Keratinocyte (primary cell): Measurements from ENCODE around the gene MAPKAPK5. TPM values are rescaled to one million over a fixed set of nuclear protein-coding genes. Genes with fewer than 3 reads are reported as not detected.

Experiments used
- DNase-seq: peaks from one replicate; pipeline ENCODE4 v3.0.0-alpha.2; 2011; ENCODE audit warnings: low read depth, missing footprints, low spot score
- FAIRE-seq: peaks from 2 replicates; lab custom pipeline; 2011; peaks lifted over from hg19 to GRCh38; lab: Jason Lieb, UNC
- H2AFZ ChIP-seq: 2 replicates; pipeline ENCODE4 v1.6.0; 2012; ENCODE audit warnings: low read length, control low read depth, inconsistent platforms; ENCODE audit not compliant: control insufficient read depth
- H3K27ac ChIP-seq: 2 replicates; pipeline ENCODE4 v1.5.1; 2011; ENCODE audit warnings: low read length; ENCODE audit not compliant: control insufficient read depth, insufficient read depth
- H3K27me3 ChIP-seq: 3 replicates; pipeline ENCODE4 v1.6.0; 2011; ENCODE audit warnings: low read length; ENCODE audit not compliant: control insufficient read depth, insufficient read depth; ENCODE audit errors: extremely low read depth
- H3K36me3 ChIP-seq, 2 experiments: 2 replicates in 1 of 2; 3 replicates in 1 of 2; pipeline ENCODE4 v1.5.1; 2011; ENCODE audit warnings: low read length in 2 of 2, mild to moderate bottlenecking in 1 of 2; ENCODE audit not compliant: control insufficient read depth in 2 of 2, insufficient read depth in 2 of 2; ENCODE audit errors: extremely low read depth in 1 of 2
- H3K4me1 ChIP-seq: 3 replicates; pipeline ENCODE4 v1.5.1; 2011; ENCODE audit warnings: low read length; ENCODE audit not compliant: control insufficient read depth, insufficient read depth; ENCODE audit errors: extremely low read depth
- H3K4me2 ChIP-seq: 3 replicates; pipeline ENCODE4 v1.6.0; 2011; ENCODE audit warnings: low read depth, low read length; ENCODE audit not compliant: control insufficient read depth, insufficient read depth; ENCODE audit errors: extremely low read depth
- H3K4me3 ChIP-seq, 3 experiments: fragments of 200-600 bp in 1 of 3; sonication (generic) in 1 of 3; 2 replicates in 2 of 3; 3 replicates in 1 of 3; pipeline ENCODE4 v1.5.1; 2011 to 2016; ENCODE audit warnings: low read length in 3 of 3, mild to moderate bottlenecking in 3 of 3, control low read depth in 2 of 3, inconsistent platforms in 1 of 3, low read depth in 1 of 3, mixed read lengths in 1 of 3, mixed run types in 1 of 3, moderate library complexity in 1 of 3; ENCODE audit not compliant: control insufficient read depth in 2 of 3, insufficient read depth in 2 of 3; ENCODE audit errors: extremely low read depth in 1 of 3
- H3K79me2 ChIP-seq: 2 replicates; pipeline ENCODE4 v1.6.0; 2012; ENCODE audit warnings: low read length; ENCODE audit not compliant: control insufficient read depth, insufficient read depth
- H3K9ac ChIP-seq: 3 replicates; pipeline ENCODE4 v1.6.0; 2011; ENCODE audit warnings: low read length; ENCODE audit not compliant: control insufficient read depth, insufficient read depth; ENCODE audit errors: extremely low read depth
- H3K9me1 ChIP-seq: 3 replicates; pipeline ENCODE4 v1.6.0; 2011; ENCODE audit warnings: low read length; ENCODE audit not compliant: control insufficient read depth, insufficient read depth; ENCODE audit errors: extremely low read depth
- H3K9me3 ChIP-seq: 2 replicates; pipeline ENCODE4 v1.5.1; 2012; ENCODE audit warnings: low read depth, low read length; ENCODE audit not compliant: control insufficient read depth
- H4K20me1 ChIP-seq: 3 replicates; pipeline ENCODE4 v1.6.0; 2011; ENCODE audit warnings: low read length; ENCODE audit not compliant: control insufficient read depth, insufficient read depth; ENCODE audit errors: extremely low read depth
- EZH2 ChIP-seq: IDR thresholded peaks from one replicate; pipeline ENCODE4 v1.6.1; 2012; ENCODE audit warnings: inconsistent platforms, mild to moderate bottlenecking, low read length, moderate library complexity
- dilution Hi-C: fragments of 300-500 bp; cut with MboI; formaldehyde crosslinking; loops from one replicate; pipeline ENCODE4 v1.7.0; 2020; ENCODE audit warnings: low sequenced_read_pairs; ENCODE audit not compliant: extremely low pct_ligation_motif_present
- polyA plus RNA-seq, 5 experiments: library from polyadenylated mRNA; depleted of rRNA in 3 of 5; stranded (reverse) in 3 of 5; stranded (forward) in 1 of 5; unstranded in 1 of 5; fragments of >200 nt; gene quantifications; 1 replicate in 1 of 5; 2 replicates in 3 of 5; 3 replicates in 1 of 5; pipeline versions ENCODE4 v1.2.1 to v1.2.3, GENCODE V29; 2011 to 2012; ENCODE audit warnings: missing spikeins in 2 of 5, low read depth in 1 of 5, low replicate concordance in 1 of 5
- TF ChIP-seq, protein P1 (sequence below), 3 experiments: IDR thresholded peaks in 1 of 3; conservative IDR thresholded peaks in 1 of 3; optimal IDR thresholded peaks in 1 of 3; 2 replicates in 2 of 3; 3 replicates in 1 of 3; pipeline versions ENCODE3 to v1.5.1; 2011; ENCODE audit warnings: low read length in 3 of 3, mild to moderate bottlenecking in 3 of 3, moderate library complexity in 2 of 3, control low read depth in 1 of 3, inconsistent platforms in 1 of 3; ENCODE audit not compliant: insufficient read depth in 2 of 3; ENCODE audit errors: extremely low read depth in 1 of 3

MAPKAPK5 gene
- polyA plus RNA-seq, 1 donor (not counting 4 experiments of a cell fraction or from before 2014, with no cell fraction given), result 39.1 TPM

DNA sequence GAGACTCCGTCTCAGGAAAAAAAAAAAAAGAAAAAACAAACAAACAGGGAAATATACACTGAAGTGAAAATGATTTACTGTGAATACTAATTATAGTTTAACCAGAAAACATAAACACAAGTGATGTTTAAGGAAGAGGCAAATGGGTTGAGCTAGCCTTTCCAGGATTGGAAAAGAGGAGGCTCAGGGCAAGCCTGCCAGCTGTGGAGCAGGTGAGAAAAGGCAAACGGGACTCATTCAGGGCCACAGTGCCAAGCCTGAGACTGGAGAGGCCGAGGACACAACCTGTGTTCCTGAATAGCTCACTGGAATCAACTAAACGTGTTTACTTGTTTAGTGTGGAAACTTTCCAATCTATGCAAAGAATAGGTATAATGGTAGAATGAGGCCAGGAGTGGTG, 35.7 kb upstream of the MAPKAPK5 start:
- Histone ChIP-seq H3K27me3 (no peaks in the 10 kb centered on the region), H3K9me3 (no peaks in the 10 kb centered on the region), H3K27ac (no peak overlapping the region), H3K79me2 (no peaks in the 10 kb centered on the region), H3K4me2 (no peak overlapping the region), H3K9ac (no peak overlapping the region), H3K9me1 (no peaks in the 10 kb centered on the region), H3K4me1 (no peaks in the 10 kb centered on the region), H2AFZ (no peak overlapping the region), H4K20me1 (no peaks in the 10 kb centered on the region), H3K4me3 (no peak overlapping the region), H3K36me3 (peaks cover 0 to 2% of the 10 kb centered on the region in 2 experiments)
- TF ChIP-seq, protein P1, sequence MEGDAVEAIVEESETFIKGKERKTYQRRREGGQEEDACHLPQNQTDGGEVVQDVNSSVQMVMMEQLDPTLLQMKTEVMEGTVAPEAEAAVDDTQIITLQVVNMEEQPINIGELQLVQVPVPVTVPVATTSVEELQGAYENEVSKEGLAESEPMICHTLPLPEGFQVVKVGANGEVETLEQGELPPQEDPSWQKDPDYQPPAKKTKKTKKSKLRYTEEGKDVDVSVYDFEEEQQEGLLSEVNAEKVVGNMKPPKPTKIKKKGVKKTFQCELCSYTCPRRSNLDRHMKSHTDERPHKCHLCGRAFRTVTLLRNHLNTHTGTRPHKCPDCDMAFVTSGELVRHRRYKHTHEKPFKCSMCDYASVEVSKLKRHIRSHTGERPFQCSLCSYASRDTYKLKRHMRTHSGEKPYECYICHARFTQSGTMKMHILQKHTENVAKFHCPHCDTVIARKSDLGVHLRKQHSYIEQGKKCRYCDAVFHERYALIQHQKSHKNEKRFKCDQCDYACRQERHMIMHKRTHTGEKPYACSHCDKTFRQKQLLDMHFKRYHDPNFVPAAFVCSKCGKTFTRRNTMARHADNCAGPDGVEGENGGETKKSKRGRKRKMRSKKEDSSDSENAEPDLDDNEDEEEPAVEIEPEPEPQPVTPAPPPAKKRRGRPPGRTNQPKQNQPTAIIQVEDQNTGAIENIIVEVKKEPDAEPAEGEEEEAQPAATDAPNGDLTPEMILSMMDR (optimal IDR thresholded peaks at IDR 0.05 in 1 of 3, IDR thresholded peaks at IDR 0.05 in 1 of 3, conservative IDR thresholded peaks at IDR 0.05 in 1 of 3; ENCODE audit: extremely low read depth in 1 of 3, insufficient read depth in 2 of 3, low read length in 3 of 3), result no peak
- no peak for TF ChIP-seq EZH2
- dilution Hi-C loops, result no loop called here
- DNase-seq (no peak), FAIRE-seq (no peak)

- Histone ChIP-seq H3K9me3 (no peaks in the 10 kb centered on the region), H3K36me3 (peaks cover 0 to 2% of the 10 kb centered on the region in 2 experiments), H2AFZ (no peak overlapping the region), H3K27ac (no peak overlapping the region), H3K4me2 (no peak overlapping the region), H3K27me3 (no peaks in the 10 kb centered on the region), H3K9ac (no peak overlapping the region), H3K4me3 (no peak overlapping the region), H4K20me1 (no peaks in the 10 kb centered on the region), H3K79me2 (no peaks in the 10 kb centered on the region), H3K4me1 (no peaks in the 10 kb centered on the region), H3K9me1 (no peaks in the 10 kb centered on the region)
- dilution Hi-C loops, result no loop called here
- TF ChIP-seq, protein P1 (optimal IDR thresholded peaks at IDR 0.05 in 1 of 3, IDR thresholded peaks at IDR 0.05 in 1 of 3, conservative IDR thresholded peaks at IDR 0.05 in 1 of 3; ENCODE audit: extremely low read depth in 1 of 3, insufficient read depth in 2 of 3, low read length in 3 of 3), result no peak
- no peak for TF ChIP-seq EZH2
- DNase-seq (no peak), FAIRE-seq (no peak)
These were observed 34.8 kb upstream of the MAPKAPK5 start for GRCh38 chr12:111807232-111807631.
